Body of pancreas (tissue), 4 donors: ENCODE results near the gene P2RX7. TPM values are rescaled to one million over a fixed set of nuclear protein-coding genes. Genes with fewer than 3 reads are reported as not detected.
A peak's percentile ranks its signal among the peaks of the same experiment; 100 is the strongest.

Experiments used
- ATAC-seq: fragments of 150-250 bp; one replicate; pipeline ENCODE4 v1.9.1; 2016
- DNase-seq, 4 donors: peaks; one replicate each; pipeline ENCODE4 v3.0.0-alpha.2; 2019
- H3K27ac ChIP-seq, 4 donors: fragments of 200-600 bp; sonication (generic); 1 replicate in 3 of 4; 2 replicates in 1 of 4; pipeline versions ENCODE4 v1.5.1 to v1.6.1; 2016 to 2019; ENCODE audit warnings: mild to moderate bottlenecking in 1 of 4, mixed read lengths in 1 of 4, moderate library complexity in 1 of 4
- H3K27me3 ChIP-seq, 2 donors: fragments of 200-600 bp; sonication (generic); one replicate each; pipeline ENCODE4 v1.6.0; 2016; ENCODE audit warnings: mild to moderate bottlenecking in 1 of 2
- H3K36me3 ChIP-seq, 2 donors: fragments of 200-600 bp; sonication (generic); replicated peaks in 1 of 2; 2 replicates each; pipeline ENCODE4 v1.5.1; 2016; ENCODE audit warnings: low read depth in 2 of 2; ENCODE audit not compliant: insufficient read depth in 1 of 2
- H3K4me1 ChIP-seq: fragments of 200-600 bp; sonication (generic); one replicate; pipeline ENCODE4 v1.6.0; 2016
- H3K4me3 ChIP-seq, 2 donors: fragments of 200-600 bp; sonication (generic); 1 replicate in 1 of 2; 2 replicates in 1 of 2; pipeline ENCODE4 v1.5.1; 2016 to 2019
- H3K9me3 ChIP-seq, 3 donors: fragments of 200-600 bp; sonication (generic); 1 replicate in 2 of 3; 2 replicates in 1 of 3; pipeline ENCODE4 v1.5.1; 2016
- CTCF ChIP-seq, 7 experiments: fragments of 450-650 bp in 4 of 7; fragments of 200-600 bp in 3 of 7; sonication (generic) in 3 of 7; IDR thresholded peaks; one replicate each; pipeline ENCODE4 v1.5.1; 2016 to 2019; ENCODE audit warnings: antibody characterized with exemption in 7 of 7
- POLR2A ChIP-seq, 3 donors: fragments of 450-650 bp; IDR thresholded peaks; one replicate each; pipeline ENCODE4 v1.6.1; 2016; ENCODE audit warnings: antibody characterized with exemption in 3 of 3, mild to moderate bottlenecking in 2 of 3
- WGBS, 2 donors: methylation state at CpG; one replicate each; pipeline ENCODE4 v1.1.5; 2017; 5-methylcytosine and 5-hydroxymethylcytosine counted together
- intact Hi-C: fragments of 100-400 bp; cut with DNase I; formaldehyde crosslinking; loops from one replicate; pipeline ENCODE4 v1.15.1; 2023
- total RNA-seq, 2 donors: library from RNA; depleted of rRNA; stranded (reverse); fragments of >200 nt; gene quantifications; one replicate each; pipeline ENCODE4 v1.1.0, GENCODE V29; 2016

The P2RX7 gene
- total RNA-seq, 2 donors from 2014 or later: 1.0 to 1.6 TPM

GRCh38 chr12:121170611-121171260, 38.1 kb downstream of the P2RX7 start:
- H3K4me3 ChIP-seq: no peak overlapping the region
- no peaks in the 10 kb centered on the region for H3K27me3 ChIP-seq
- H3K4me1 ChIP-seq: peaks cover 26% of the 10 kb centered on the region
- H3K9me3 ChIP-seq: no peaks in the 10 kb centered on the region
- TF ChIP-seq CTCF (IDR thresholded peaks at IDR 0.05) (no peak), POLR2A (IDR thresholded peaks at IDR 0.05) (no peak)
- DNase-seq (no peak), ATAC-seq (no peak)
- intact Hi-C loops: no loop called here
- H3K36me3 ChIP-seq: no peaks in the 10 kb centered on the region
- 89 to 91% methylated on average over 14 of the region's 14 CpGs for WGBS, 2 donors
- no peak overlapping the region for H3K27ac ChIP-seq

DNA sequence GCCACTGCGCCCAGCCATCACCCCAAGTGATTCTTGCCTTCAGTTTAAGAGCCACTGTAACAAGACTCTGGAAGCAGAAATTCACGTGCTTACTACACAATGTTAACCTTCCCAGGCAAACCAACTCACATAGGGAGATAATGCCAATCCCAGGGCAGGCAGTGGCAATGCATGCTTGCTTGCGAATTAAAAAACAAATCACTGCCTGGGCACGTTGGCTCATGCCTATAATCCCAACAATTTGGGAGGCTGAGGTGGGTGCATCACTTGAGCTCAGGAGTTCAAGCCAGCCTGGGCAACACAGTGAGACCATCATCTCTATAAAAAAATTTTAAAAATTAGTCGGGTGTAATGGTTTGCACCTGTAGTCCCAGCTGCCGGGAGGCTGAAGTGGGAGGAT, 39.5 kb downstream of the P2RX7 start:
- Histone ChIP-seq H3K9me3 (no peaks in the 10 kb centered on the region), H3K36me3 (no peaks in the 10 kb centered on the region), H3K4me3 (no peak overlapping the region), H3K4me1 (peaks cover 20% of the 10 kb centered on the region), H3K27ac (no peak overlapping the region), H3K27me3 (no peaks in the 10 kb centered on the region)
- intact Hi-C loops: no loop called here
- no peak for ATAC-seq
- TF ChIP-seq CTCF (IDR thresholded peaks at IDR 0.05) (no peak), POLR2A (IDR thresholded peaks at IDR 0.05) (no peak)
- WGBS, 2 donors: 89% methylated on average over 6 of the region's 6 CpGs
- no peak for DNase-seq

- no peak for ATAC-seq
- no peaks in the 10 kb centered on the region for H3K9me3 ChIP-seq
- peak in 1 of 4 donors; percentile 41 for DNase-seq
- peaks cover 20% of the 10 kb centered on the region for H3K4me1 ChIP-seq
- no peak for TF ChIP-seq POLR2A (IDR thresholded peaks at IDR 0.05)
- no peak overlapping the region for H3K27ac ChIP-seq
- H3K36me3 ChIP-seq: no peaks in the 10 kb centered on the region
- WGBS, 2 donors: 65 to 80% methylated on average over 16 of the region's 16 CpGs
- intact Hi-C loops: no loop called here
- no peaks in the 10 kb centered on the region for H3K27me3 ChIP-seq
- H3K4me3 ChIP-seq: no peak overlapping the region
These were observed 42.9 kb downstream of the P2RX7 start for GRCh38 chr12:121175383-121176119.

- H3K4me3 ChIP-seq: no peak overlapping the region
- no peaks in the 10 kb centered on the region for H3K9me3 ChIP-seq
- no peaks in the 10 kb centered on the region for H3K36me3 ChIP-seq
- TF ChIP-seq POLR2A (IDR thresholded peaks at IDR 0.05): no peak
- no peak for TF ChIP-seq CTCF (IDR thresholded peaks at IDR 0.05)
- intact Hi-C loops: no loop called here
- no peak overlapping the region for H3K27ac ChIP-seq
- WGBS, 2 donors: 96% methylated on average over 19 of the region's 19 CpGs
- H3K4me1 ChIP-seq: peaks cover 20% of the 10 kb centered on the region
- ATAC-seq: no peak
- H3K27me3 ChIP-seq: no peaks in the 10 kb centered on the region
- no peak for DNase-seq
These were observed 44.3 kb downstream of the P2RX7 start for GRCh38 chr12:121176826-121177529.

DNA sequence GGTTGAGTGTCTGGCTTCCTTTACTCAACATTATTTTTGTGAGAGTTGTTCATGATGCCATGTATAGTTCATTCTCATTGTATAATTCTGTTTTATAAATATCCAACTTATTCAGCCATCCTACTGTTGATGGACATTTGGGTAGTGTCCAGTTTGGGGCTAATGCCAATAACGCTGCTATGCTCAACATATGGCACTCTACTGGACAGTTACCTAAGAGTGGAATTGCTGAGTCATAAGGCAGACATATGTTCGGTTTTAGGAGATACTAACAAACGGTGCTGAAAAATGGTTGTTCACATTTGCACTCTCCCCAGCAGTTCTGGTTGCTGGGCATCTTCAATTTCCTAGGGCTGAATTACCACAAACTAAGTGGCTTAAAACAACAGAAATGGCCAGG, 48.5 kb downstream of the P2RX7 start:
- H3K9me3 ChIP-seq: no peaks in the 10 kb centered on the region
- no peak for DNase-seq
- H3K4me1 ChIP-seq: no peaks in the 10 kb centered on the region
- ATAC-seq: no peak
- no peaks in the 10 kb centered on the region for H3K27me3 ChIP-seq
- H3K36me3 ChIP-seq: no peaks in the 10 kb centered on the region
- no peak overlapping the region for H3K27ac ChIP-seq
- 32 to 39% methylated on average over 3 of the region's 3 CpGs for WGBS, 2 donors
- intact Hi-C loops: no loop called here
- H3K4me3 ChIP-seq: no peak overlapping the region
- TF ChIP-seq CTCF (IDR thresholded peaks at IDR 0.05) (no peak), POLR2A (IDR thresholded peaks at IDR 0.05) (no peak)
